H9 (cell line): ENCODE measurements around the gene C10orf71. TPM values are rescaled to one million over a fixed set of nuclear protein-coding genes. Genes with fewer than 3 reads are reported as not detected.

ENCODE experiments used
- DNase-seq: peaks from one replicate; pipeline ENCODE4 v3.0.0-alpha.2; 2017
- H2AFZ ChIP-seq: one replicate; pipeline ENCODE4 v1.6.1; 2013; ENCODE audit warnings: mild to moderate bottlenecking, low read length, control low read depth, moderate library complexity
- H2AK5ac ChIP-seq: 2 replicates; pipeline ENCODE4 v1.6.1; 2013; ENCODE audit warnings: low read length, control low read depth, mixed read lengths; ENCODE audit not compliant: insufficient read length
- H2BK120ac ChIP-seq: one replicate; pipeline ENCODE4 v1.6.1; 2013; ENCODE audit warnings: low read depth, mild to moderate bottlenecking, low read length, control low read depth, inconsistent platforms; ENCODE audit not compliant: poor library complexity, severe bottlenecking
- H2BK12ac ChIP-seq: 2 replicates; pipeline ENCODE4 v1.6.1; 2013; ENCODE audit warnings: low read length, control low read depth, mixed read lengths, low read depth; ENCODE audit not compliant: insufficient read length
- H2BK15ac ChIP-seq: 2 replicates; pipeline ENCODE4 v1.6.1; 2013; ENCODE audit warnings: low read depth, low read length, control low read depth
- H2BK20ac ChIP-seq: one replicate; pipeline ENCODE4 v1.6.1; 2013; ENCODE audit warnings: low read depth, mild to moderate bottlenecking, low read length, control low read depth, inconsistent platforms; ENCODE audit not compliant: poor library complexity, severe bottlenecking
- H2BK5ac ChIP-seq: 2 replicates; pipeline ENCODE4 v1.6.1; 2013; ENCODE audit warnings: low read length, control low read depth, mixed read lengths; ENCODE audit not compliant: insufficient read length
- H3K14ac ChIP-seq: 2 replicates; pipeline ENCODE4 v1.6.1; 2013; ENCODE audit warnings: low read length, control low read depth; ENCODE audit not compliant: insufficient read depth
- H3K18ac ChIP-seq: 2 replicates; pipeline ENCODE4 v1.6.1; 2013; ENCODE audit warnings: low read depth, mild to moderate bottlenecking, mixed read lengths, low read length, control low read depth; ENCODE audit not compliant: insufficient read length
- H3K23ac ChIP-seq: 2 replicates; pipeline ENCODE4 v1.6.1; 2013; ENCODE audit warnings: low read length, control low read depth, mixed read lengths, low read depth; ENCODE audit not compliant: insufficient read length
- H3K23me2 ChIP-seq: 2 replicates; pipeline ENCODE4 v1.6.1; 2013; ENCODE audit warnings: low read depth, mild to moderate bottlenecking, mixed read lengths, low read length, control low read depth; ENCODE audit not compliant: insufficient read length, poor library complexity, severe bottlenecking
- H3K27ac ChIP-seq: 2 replicates; pipeline ENCODE4 v1.5.1; 2013; ENCODE audit warnings: low read length, control low read depth, mixed read lengths, low read depth; ENCODE audit not compliant: insufficient read length
- H3K27me3 ChIP-seq: 2 replicates; pipeline ENCODE4 v1.6.1; 2013; ENCODE audit warnings: low read length, control low read depth, inconsistent platforms; ENCODE audit not compliant: insufficient read depth
- H3K4ac ChIP-seq: 2 replicates; pipeline ENCODE4 v1.6.1; 2013; ENCODE audit warnings: low read depth, mild to moderate bottlenecking, control low read depth, inconsistent platforms, low read length, moderate library complexity
- H3K4me1 ChIP-seq: 2 replicates; pipeline ENCODE4 v1.6.1; 2013; ENCODE audit warnings: low read length, control low read depth, inconsistent platforms; ENCODE audit not compliant: insufficient read depth
- H3K4me2 ChIP-seq: 2 replicates; pipeline ENCODE4 v1.6.1; 2013; ENCODE audit warnings: low read length, control low read depth, mixed read lengths; ENCODE audit not compliant: insufficient read length, insufficient read depth
- H3K56ac ChIP-seq: 2 replicates; pipeline ENCODE4 v1.6.1; 2013; ENCODE audit warnings: low read depth, mild to moderate bottlenecking, mixed read lengths, low read length, control low read depth; ENCODE audit not compliant: insufficient read length
- H3K79me1 ChIP-seq: 2 replicates; pipeline ENCODE4 v1.6.1; 2013; ENCODE audit warnings: low read depth, mild to moderate bottlenecking, moderate library complexity, low read length, control low read depth, inconsistent platforms; ENCODE audit not compliant: insufficient read depth, poor library complexity, severe bottlenecking
- H3K79me2 ChIP-seq: 2 replicates; pipeline ENCODE4 v1.6.1; 2013; ENCODE audit warnings: low read length, control low read depth, inconsistent platforms; ENCODE audit not compliant: insufficient read depth
- H3K9ac ChIP-seq: 2 replicates; pipeline ENCODE4 v1.6.1; 2013; ENCODE audit warnings: low read length, control low read depth, mixed read lengths; ENCODE audit not compliant: insufficient read length; ENCODE audit errors: extremely low read depth
- H3K9me3 ChIP-seq: one replicate; pipeline ENCODE4 v1.6.1; 2013; ENCODE audit warnings: low read depth, low read length, inconsistent platforms; ENCODE audit not compliant: control insufficient read depth
- H3T11ph ChIP-seq: one replicate; pipeline ENCODE4 v1.6.1; 2013; ENCODE audit warnings: mild to moderate bottlenecking, low read length, control low read depth, inconsistent platforms
- H4K20me1 ChIP-seq: one replicate; pipeline ENCODE4 v1.6.1; 2013; ENCODE audit not compliant: control insufficient read depth, insufficient read length, insufficient read depth
- H4K5ac ChIP-seq: 2 replicates; pipeline ENCODE4 v1.6.1; 2013; ENCODE audit warnings: low read depth, mild to moderate bottlenecking, mixed read lengths, low read length, control low read depth; ENCODE audit not compliant: insufficient read length
- H4K8ac ChIP-seq: replicated peaks from 2 replicates; pipeline ENCODE4 v1.6.1; 2013; ENCODE audit warnings: low read length, control low read depth, mixed read lengths, low read depth; ENCODE audit not compliant: insufficient read length
- H4K91ac ChIP-seq: 2 replicates; pipeline ENCODE4 v1.6.1; 2013; ENCODE audit warnings: low read depth, mild to moderate bottlenecking, moderate library complexity, mixed read lengths, low read length, control low read depth; ENCODE audit not compliant: insufficient read length
- H3K27ac Mint-ChIP-seq, 3 experiments: 2 replicates in 2 of 3; 3 replicates in 1 of 3; pipeline ENCODE4 v1.8.0; 2020 to 2021; ENCODE audit warnings: mixed read lengths in 3 of 3, mild to moderate bottlenecking in 1 of 3, moderate library complexity in 1 of 3
- H3K27me3 Mint-ChIP-seq: 2 replicates; pipeline ENCODE4 v1.8.0; 2021; ENCODE audit warnings: low read depth, mild to moderate bottlenecking, moderate library complexity, mixed read lengths
- H3K36me3 Mint-ChIP-seq, 3 experiments: 2 replicates in 2 of 3; 3 replicates in 1 of 3; pipeline ENCODE4 v1.8.0; 2020 to 2021; ENCODE audit warnings: low read depth in 3 of 3, mixed read lengths in 3 of 3; ENCODE audit not compliant: insufficient read depth in 1 of 3
- H3K4me1 Mint-ChIP-seq, 2 experiments: 2 replicates each; pipeline ENCODE4 v1.8.0; 2020; ENCODE audit warnings: mixed read lengths in 2 of 2
- H3K4me3 Mint-ChIP-seq, 2 experiments: 2 replicates in 1 of 2; 3 replicates in 1 of 2; pipeline ENCODE4 v1.8.0; 2020 to 2021; ENCODE audit warnings: mild to moderate bottlenecking in 2 of 2, mixed read lengths in 2 of 2, moderate library complexity in 1 of 2
- H3K9me3 Mint-ChIP-seq, 2 experiments: 2 replicates in 1 of 2; 3 replicates in 1 of 2; pipeline ENCODE4 v1.8.0; 2020; ENCODE audit warnings: mild to moderate bottlenecking in 2 of 2, mixed read lengths in 2 of 2, moderate library complexity in 1 of 2
- WGBS: extraction: QIAGEN DNeasy Blood & Tissue Kit; methylation state at CpG from one replicate; pipeline ENCODE4 v1.1.7; 2013; ENCODE audit warnings: missing lambda C conversion rate, low lambda C conversion rate, mixed read lengths; ENCODE audit not compliant: insufficient read length; ENCODE audit errors: extremely low coverage; 5-methylcytosine and 5-hydroxymethylcytosine counted together
- total RNA-seq: library from RNA; stranded (reverse); gene quantifications from 2 replicates; pipeline ENCODE4 v1.2.1, GENCODE V29; 2021
- TF ChIP-seq, protein P1 (sequence below): fragments of 200-600 bp; sonication (generic); conservative IDR thresholded peaks from 3 replicates; pipeline ENCODE4 v1.8.0; 2021; ENCODE audit warnings: antibody characterized with exemption, mild to moderate bottlenecking

The C10orf71 gene
- total RNA-seq, 1 experiment from 2014 or later: not detected

DNA sequence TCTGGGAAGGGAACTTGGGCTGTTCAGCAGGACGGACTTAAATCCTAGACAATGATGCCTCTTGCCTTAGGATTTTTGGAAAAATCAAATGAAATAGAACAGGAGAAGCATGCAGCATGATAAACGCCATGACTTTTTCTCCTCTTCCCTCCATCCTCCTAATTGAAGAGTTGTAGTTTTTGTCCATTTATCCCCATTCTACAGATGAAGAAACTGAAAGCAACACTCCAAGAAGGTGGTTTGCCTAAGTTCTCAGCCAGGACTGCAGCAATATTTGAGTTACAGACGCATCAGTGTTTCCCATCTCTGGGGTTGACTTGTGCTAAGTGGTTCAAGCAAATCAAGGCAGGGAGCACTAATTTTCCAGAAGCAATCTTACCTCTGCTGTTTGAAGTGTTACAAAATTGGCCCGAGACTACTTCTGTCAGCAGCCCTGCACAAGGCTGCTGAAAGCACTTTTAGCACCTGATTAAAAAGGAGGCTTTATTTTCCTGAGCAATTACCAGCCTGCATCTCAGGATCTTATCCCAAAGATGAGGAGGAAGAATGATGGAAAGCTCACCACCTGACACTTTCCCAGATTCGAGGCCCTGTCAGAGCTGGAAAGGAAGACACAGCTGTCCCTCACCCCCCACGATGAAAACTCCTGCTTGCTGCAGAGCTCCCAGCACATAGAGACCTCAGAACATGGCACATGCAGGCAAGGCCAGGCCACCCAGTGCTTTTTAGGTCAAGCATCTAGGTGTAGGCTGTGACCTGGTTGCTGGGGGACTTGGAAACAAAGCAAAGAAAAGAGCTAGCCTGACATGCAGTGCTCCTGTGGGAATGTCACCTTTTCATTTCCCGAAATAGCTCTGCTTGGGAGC, 19.7 kb upstream of the C10orf71 start:
- Histone ChIP-seq H2AFZ (no peak overlapping the region), H4K8ac (no peak overlapping the region), H3K79me1 (no peaks in the 10 kb centered on the region), H3K27ac (no peak overlapping the region), H2BK120ac (no peak overlapping the region), H3K9ac (no peak overlapping the region), H3K4me1 (no peaks in the 10 kb centered on the region), H3K4me2 (no peak overlapping the region), H4K91ac (no peak overlapping the region), H2BK20ac (no peak overlapping the region), H3K18ac (no peak overlapping the region), H3K27me3 (no peaks in the 10 kb centered on the region), H3K79me2 (no peaks in the 10 kb centered on the region), H2BK5ac (no peak overlapping the region), H3K4ac (no peak overlapping the region), H2BK12ac (no peak overlapping the region), H4K20me1 (no peaks in the 10 kb centered on the region), H3K23ac (no peak overlapping the region), H2AK5ac (no peak overlapping the region), H3K14ac (no peak overlapping the region), H3K23me2 (no peaks in the 10 kb centered on the region), H3K56ac (no peak overlapping the region), H3T11ph (no peak overlapping the region), H2BK15ac (no peak overlapping the region), H4K5ac (no peak overlapping the region), H3K9me3 (no peaks in the 10 kb centered on the region)
- DNase-seq: no peak
- H3K27me3 Mint-ChIP-seq: peaks cover 4% of the 10 kb centered on the region
- WGBS: no CpG with 5 or more reads among the region's 7 CpGs
- H3K4me3 Mint-ChIP-seq: no peak overlapping the region
- peaks cover 0 to 10% of the 10 kb centered on the region in 2 experiments; a peak in 1 of 4 replicates for H3K4me1 Mint-ChIP-seq
- no peaks in the 10 kb centered on the region for H3K9me3 Mint-ChIP-seq
- no peaks in the 10 kb centered on the region for H3K36me3 Mint-ChIP-seq
- TF ChIP-seq, protein P1, sequence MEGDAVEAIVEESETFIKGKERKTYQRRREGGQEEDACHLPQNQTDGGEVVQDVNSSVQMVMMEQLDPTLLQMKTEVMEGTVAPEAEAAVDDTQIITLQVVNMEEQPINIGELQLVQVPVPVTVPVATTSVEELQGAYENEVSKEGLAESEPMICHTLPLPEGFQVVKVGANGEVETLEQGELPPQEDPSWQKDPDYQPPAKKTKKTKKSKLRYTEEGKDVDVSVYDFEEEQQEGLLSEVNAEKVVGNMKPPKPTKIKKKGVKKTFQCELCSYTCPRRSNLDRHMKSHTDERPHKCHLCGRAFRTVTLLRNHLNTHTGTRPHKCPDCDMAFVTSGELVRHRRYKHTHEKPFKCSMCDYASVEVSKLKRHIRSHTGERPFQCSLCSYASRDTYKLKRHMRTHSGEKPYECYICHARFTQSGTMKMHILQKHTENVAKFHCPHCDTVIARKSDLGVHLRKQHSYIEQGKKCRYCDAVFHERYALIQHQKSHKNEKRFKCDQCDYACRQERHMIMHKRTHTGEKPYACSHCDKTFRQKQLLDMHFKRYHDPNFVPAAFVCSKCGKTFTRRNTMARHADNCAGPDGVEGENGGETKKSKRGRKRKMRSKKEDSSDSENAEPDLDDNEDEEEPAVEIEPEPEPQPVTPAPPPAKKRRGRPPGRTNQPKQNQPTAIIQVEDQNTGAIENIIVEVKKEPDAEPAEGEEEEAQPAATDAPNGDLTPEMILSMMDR: no peak
- no peak overlapping the region for H3K27ac Mint-ChIP-seq
